ENCODE measurements around the gene KITLG. TPM values are rescaled to one million over a fixed set of nuclear protein-coding genes. Genes with fewer than 3 reads are reported as not detected.

The KITLG gene
- polyA plus RNA-seq, 1 donor, result 17.2 TPM

DNA sequence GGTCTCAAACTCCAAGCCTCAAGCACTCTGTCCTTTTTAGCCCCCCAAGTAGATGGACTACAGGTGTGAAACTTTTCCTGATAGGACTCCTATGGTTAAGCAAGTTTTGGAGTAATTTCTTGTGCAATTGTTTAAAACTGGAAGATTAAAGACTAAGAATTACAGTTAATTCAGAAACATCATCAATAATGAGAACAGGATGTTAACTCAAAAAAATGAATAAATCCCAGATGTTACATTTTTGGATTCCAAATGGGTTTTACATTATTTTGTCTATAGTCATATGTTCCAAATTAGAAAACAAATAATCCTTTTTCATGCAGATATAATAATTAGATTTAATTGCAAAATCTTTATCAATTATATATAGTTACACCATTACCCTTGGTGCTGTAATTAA is 24.4 kb upstream of the KITLG start:
- no peak for DNase-seq
- H3K9me3 ChIP-seq (ENCODE audit: control insufficient read depth, low read depth, low read length), result no peaks in the 10 kb centered on the region
- H3K27ac ChIP-seq (ENCODE audit: low read length), result no peak overlapping the region
- no peaks in the 10 kb centered on the region for H3K36me3 ChIP-seq (ENCODE audit: control insufficient read depth, insufficient read depth, low read length)
- H3K4me3 ChIP-seq (ENCODE audit: low read length), result no peak overlapping the region
- no peaks in the 10 kb centered on the region for H3K27me3 ChIP-seq (ENCODE audit: control insufficient read depth, insufficient read depth, low read length)
- H3K4me1 ChIP-seq (ENCODE audit: control insufficient read depth, insufficient read depth, low read length), result no peaks in the 10 kb centered on the region

DNA sequence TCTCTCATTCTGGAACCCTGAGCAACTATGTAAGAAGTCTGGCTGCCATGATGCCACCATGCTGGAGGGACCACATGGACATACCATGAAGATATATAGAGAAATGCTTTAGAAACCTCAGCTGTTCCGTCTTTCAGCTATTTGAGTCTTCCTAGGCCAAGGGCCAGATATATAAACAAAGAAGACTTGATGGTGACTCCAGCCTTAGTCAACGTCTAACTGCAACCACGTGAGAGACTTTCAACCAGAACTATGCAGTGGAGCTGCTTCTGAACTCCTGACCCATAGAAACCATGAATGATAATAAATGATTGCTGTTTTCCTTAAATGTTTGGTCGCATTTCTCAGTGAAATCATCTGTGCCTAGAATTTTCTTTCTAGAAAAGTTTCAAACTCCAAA is 20.0 kb upstream of the KITLG start:
- WGBS (ENCODE audit: insufficient coverage, low lambda C conversion rate), result no CpG with 5 or more reads among the region's 4 CpGs
- DNase-seq, result no peak
- Histone ChIP-seq H3K4me3 (ENCODE audit: low read length) (no peak overlapping the region), H3K36me3 (ENCODE audit: control insufficient read depth, insufficient read depth, low read length) (no peaks in the 10 kb centered on the region), H3K9me3 (ENCODE audit: control insufficient read depth, low read depth, low read length) (no peaks in the 10 kb centered on the region), H3K27me3 (ENCODE audit: control insufficient read depth, insufficient read depth, low read length) (no peaks in the 10 kb centered on the region), H3K27ac (ENCODE audit: low read length) (no peak overlapping the region), H3K4me1 (ENCODE audit: control insufficient read depth, insufficient read depth, low read length) (peaks cover 3% of the 10 kb centered on the region)

DNA sequence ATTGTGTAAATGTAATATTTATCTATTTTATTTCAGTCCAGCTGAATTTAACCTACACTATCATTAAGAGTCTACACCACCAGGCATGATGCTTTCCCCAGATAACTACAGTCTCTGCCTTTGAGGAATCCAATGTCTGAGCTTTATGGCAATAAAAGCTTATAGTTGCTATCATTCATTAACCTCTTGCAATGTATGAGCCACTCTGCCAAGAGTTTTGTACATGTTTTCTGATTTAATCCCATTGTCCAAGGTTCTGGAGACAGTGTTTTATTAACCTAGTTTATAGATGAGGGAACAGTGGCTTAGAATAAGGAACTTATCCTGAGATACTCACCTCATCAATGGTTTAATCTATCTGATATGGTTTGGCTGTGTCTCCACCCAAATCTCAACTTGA is 17.1 kb upstream of the KITLG start:
- Histone ChIP-seq H3K36me3 (ENCODE audit: control insufficient read depth, insufficient read depth, low read length) (no peaks in the 10 kb centered on the region), H3K9me3 (ENCODE audit: control insufficient read depth, low read depth, low read length) (no peaks in the 10 kb centered on the region), H3K4me1 (ENCODE audit: control insufficient read depth, insufficient read depth, low read length) (peaks cover 7% of the 10 kb centered on the region), H3K27me3 (ENCODE audit: control insufficient read depth, insufficient read depth, low read length) (no peaks in the 10 kb centered on the region), H3K27ac (ENCODE audit: low read length) (no peak overlapping the region), H3K4me3 (ENCODE audit: low read length) (no peak overlapping the region)
- DNase-seq, result peak; percentile 15 to 54

DNA sequence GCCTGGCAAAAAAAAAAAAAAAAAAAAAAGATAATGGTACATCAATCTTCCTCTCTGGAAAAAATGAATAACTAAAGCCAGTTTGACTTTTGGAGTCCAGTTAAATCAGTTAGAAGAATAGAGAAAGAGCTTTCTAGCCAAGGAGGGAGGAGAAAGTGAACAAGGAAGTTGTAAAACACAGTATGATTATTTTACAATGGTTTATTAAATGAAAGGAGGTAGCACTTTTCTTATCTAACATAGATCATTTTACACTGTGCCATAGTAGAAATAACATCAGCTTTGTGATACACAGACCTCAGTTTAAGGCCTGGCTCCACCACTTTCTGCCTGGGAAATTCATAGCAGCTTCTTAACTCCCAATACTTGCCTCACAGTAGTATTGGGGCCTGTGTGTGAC is 15.4 kb upstream of the KITLG start:
- Histone ChIP-seq H3K27ac (ENCODE audit: low read length) (no peak overlapping the region), H3K36me3 (ENCODE audit: control insufficient read depth, insufficient read depth, low read length) (no peaks in the 10 kb centered on the region), H3K4me3 (ENCODE audit: low read length) (no peak overlapping the region), H3K4me1 (ENCODE audit: control insufficient read depth, insufficient read depth, low read length) (peaks cover 7% of the 10 kb centered on the region), H3K27me3 (ENCODE audit: control insufficient read depth, insufficient read depth, low read length) (no peaks in the 10 kb centered on the region), H3K9me3 (ENCODE audit: control insufficient read depth, low read depth, low read length) (no peaks in the 10 kb centered on the region)
- DNase-seq, result peak in 1 of 2 donors; percentile 37

DNA sequence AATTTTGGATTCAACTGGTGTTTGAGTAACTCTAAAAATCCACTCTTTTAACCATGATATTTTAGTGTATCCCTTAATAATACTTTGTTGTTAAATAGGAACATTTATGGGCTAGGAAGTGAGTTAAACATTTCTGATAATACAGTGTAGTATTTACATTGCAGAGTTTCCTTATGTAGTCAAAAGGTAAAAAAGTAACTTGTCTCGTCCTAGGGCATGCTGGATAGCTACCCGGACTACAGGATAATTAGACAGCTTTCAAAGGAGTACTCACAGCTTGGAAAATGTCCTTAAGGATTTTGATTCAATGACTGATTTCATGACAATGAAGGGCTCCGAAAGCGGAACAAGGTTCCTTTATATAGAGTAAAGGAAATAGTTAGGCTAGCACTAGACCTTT is 14.5 kb upstream of the KITLG start:
- Histone ChIP-seq H3K36me3 (ENCODE audit: control insufficient read depth, insufficient read depth, low read length) (no peaks in the 10 kb centered on the region), H3K27ac (ENCODE audit: low read length) (no peak overlapping the region), H3K27me3 (ENCODE audit: control insufficient read depth, insufficient read depth, low read length) (no peaks in the 10 kb centered on the region), H3K4me3 (ENCODE audit: low read length) (no peak overlapping the region), H3K9me3 (ENCODE audit: control insufficient read depth, low read depth, low read length) (no peaks in the 10 kb centered on the region), H3K4me1 (ENCODE audit: control insufficient read depth, insufficient read depth, low read length) (peaks cover 7% of the 10 kb centered on the region)
- no peak for DNase-seq
- 0% methylated on average over 1 of the region's 4 CpGs for WGBS (ENCODE audit: insufficient coverage, low lambda C conversion rate)

DNA sequence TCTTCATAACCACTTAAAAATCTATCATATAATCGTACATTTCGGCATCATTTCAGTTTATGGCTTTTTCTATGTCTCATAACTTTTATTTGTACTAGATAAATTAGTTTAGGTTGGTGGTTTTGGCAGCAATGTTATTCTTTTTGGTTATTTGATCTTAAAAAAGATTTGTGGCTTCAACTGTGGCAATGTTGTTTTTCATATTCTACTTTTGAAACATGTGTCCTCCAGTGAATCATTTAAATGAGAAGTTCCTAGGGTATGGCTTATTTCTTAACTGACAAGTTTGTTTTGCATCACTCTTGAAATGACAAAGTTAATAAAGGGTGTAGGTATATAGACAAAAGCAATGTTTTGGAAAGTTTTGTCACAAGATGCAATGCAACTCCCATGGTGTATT is 11.1 kb upstream of the KITLG start:
- no peak for DNase-seq
- Histone ChIP-seq H3K27ac (ENCODE audit: low read length) (no peak overlapping the region), H3K36me3 (ENCODE audit: control insufficient read depth, insufficient read depth, low read length) (no peaks in the 10 kb centered on the region), H3K4me3 (ENCODE audit: low read length) (no peak overlapping the region), H3K27me3 (ENCODE audit: control insufficient read depth, insufficient read depth, low read length) (no peaks in the 10 kb centered on the region), H3K9me3 (ENCODE audit: control insufficient read depth, low read depth, low read length) (peaks cover 6% of the 10 kb centered on the region), H3K4me1 (ENCODE audit: control insufficient read depth, insufficient read depth, low read length) (peaks cover 5% of the 10 kb centered on the region)
- 83% methylated on average over 2 of the region's 2 CpGs for WGBS (ENCODE audit: insufficient coverage, low lambda C conversion rate)

DNA sequence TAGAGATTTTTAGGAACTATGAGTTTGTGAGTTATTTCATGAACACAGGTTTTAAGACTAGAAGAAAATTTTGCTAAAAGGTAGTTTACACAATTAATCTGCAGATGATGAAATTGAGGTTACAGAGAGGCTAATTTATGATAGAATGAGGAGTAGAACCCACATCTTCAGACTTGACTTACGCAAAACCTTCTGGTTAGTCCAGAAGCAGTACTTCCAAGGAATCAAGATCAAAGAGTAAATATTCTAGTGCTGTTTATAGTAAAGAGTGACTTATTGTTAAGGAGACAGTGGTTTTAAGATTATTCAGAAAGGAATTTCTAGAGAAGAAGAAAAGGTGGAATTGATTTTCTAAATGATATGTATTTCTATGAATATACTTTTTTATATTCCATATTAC is 10.6 kb upstream of the KITLG start:
- Histone ChIP-seq H3K36me3 (ENCODE audit: control insufficient read depth, insufficient read depth, low read length) (no peaks in the 10 kb centered on the region), H3K27ac (ENCODE audit: low read length) (no peak overlapping the region), H3K4me3 (ENCODE audit: low read length) (no peak overlapping the region), H3K9me3 (ENCODE audit: control insufficient read depth, low read depth, low read length) (peaks cover 6% of the 10 kb centered on the region), H3K27me3 (ENCODE audit: control insufficient read depth, insufficient read depth, low read length) (no peaks in the 10 kb centered on the region), H3K4me1 (ENCODE audit: control insufficient read depth, insufficient read depth, low read length) (peaks cover 4% of the 10 kb centered on the region)
- no peak for DNase-seq
- WGBS (ENCODE audit: insufficient coverage, low lambda C conversion rate), result 100% methylated on average over 1 of the region's 1 CpG

DNA sequence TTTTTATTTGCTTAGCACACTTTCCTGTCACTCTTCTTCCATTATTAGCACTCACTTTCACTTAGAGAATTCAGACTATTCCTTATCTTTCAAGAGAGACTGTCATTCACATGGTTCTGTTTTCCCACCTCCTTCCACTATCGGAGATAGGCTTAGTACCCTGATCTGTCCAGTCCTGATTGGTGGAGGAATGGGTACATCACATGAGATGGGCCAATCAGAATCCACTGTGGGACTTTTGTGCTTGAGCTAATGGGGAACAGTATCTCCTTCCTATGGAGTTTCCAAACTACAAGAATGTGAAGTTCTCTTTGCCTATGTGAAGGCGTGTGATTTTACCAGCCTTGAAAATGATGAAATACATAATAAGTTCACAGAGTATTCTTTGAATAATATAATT is 4.8 kb upstream of the KITLG start:
- H3K9me3 ChIP-seq (ENCODE audit: control insufficient read depth, low read depth, low read length), result peaks cover 6% of the 10 kb centered on the region
- no peaks in the 10 kb centered on the region for H3K27me3 ChIP-seq (ENCODE audit: control insufficient read depth, insufficient read depth, low read length)
- DNase-seq, result no peak
- WGBS (ENCODE audit: insufficient coverage, low lambda C conversion rate), result no CpG with 5 or more reads among the region's 2 CpGs
- no peaks in the 10 kb centered on the region for H3K4me1 ChIP-seq (ENCODE audit: control insufficient read depth, insufficient read depth, low read length)
- H3K4me3 ChIP-seq (ENCODE audit: low read length), result no peak overlapping the region
- H3K36me3 ChIP-seq (ENCODE audit: control insufficient read depth, insufficient read depth, low read length), result no peaks in the 10 kb centered on the region
- no peak overlapping the region for H3K27ac ChIP-seq (ENCODE audit: low read length)

DNA sequence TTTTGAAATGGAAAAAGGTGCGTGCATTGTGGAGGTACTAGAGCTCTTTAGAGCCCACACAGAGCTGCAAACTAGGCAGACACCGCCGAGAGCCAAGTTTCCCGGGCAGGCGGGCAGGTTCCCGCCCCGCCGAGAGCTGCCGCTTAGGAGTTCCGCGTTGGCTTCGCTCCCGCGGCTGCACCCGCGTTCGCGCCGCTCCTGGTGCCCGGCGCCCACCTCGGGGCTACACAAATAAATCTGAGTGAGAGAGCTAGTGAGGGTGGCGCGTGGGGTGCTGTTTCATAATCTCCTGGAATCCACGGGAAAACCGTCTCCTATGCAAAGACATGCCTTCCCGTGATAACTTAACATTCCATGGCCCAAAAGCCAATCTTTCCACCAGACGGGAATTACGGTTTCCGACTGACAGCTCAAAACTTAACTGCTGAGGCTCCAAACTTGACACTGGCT is 645 bp downstream of the KITLG start:
- H3K27ac ChIP-seq (ENCODE audit: low read length), result peak overlapping the region; percentile 58
- H3K4me1 ChIP-seq (ENCODE audit: control insufficient read depth, insufficient read depth, low read length), result no peaks in the 10 kb centered on the region
- no CpG with 5 or more reads among the region's 30 CpGs for WGBS (ENCODE audit: insufficient coverage, low lambda C conversion rate)
- no peaks in the 10 kb centered on the region for H3K27me3 ChIP-seq (ENCODE audit: control insufficient read depth, insufficient read depth, low read length)
- no peaks in the 10 kb centered on the region for H3K36me3 ChIP-seq (ENCODE audit: control insufficient read depth, insufficient read depth, low read length)
- H3K4me3 ChIP-seq (ENCODE audit: low read length), result peak overlapping the region; percentile 87
- H3K9me3 ChIP-seq (ENCODE audit: control insufficient read depth, low read depth, low read length), result no peaks in the 10 kb centered on the region
- DNase-seq, result peak in 1 of 2 donors; percentile 57

DNA sequence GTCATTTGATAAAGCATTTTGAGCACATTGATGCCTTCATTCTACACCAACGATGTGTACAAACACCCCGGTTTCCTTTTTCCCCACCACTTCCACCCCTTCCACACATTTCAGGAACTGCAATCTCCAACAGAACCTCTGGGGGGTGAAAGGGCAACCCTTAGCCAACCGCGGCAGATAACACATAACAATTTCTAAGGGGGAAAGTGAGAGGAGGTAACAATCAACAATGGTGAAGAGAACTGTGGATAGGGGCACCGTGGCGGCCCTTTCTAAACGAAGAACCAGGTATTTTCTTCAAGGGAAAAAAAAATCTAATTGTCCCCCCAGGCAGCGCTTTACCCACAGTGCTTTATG is 1.1 kb downstream of the KITLG start:
- H3K4me3 ChIP-seq (ENCODE audit: low read length), result peak overlapping the region; percentile 87
- DNase-seq, result no peak
- H3K27me3 ChIP-seq (ENCODE audit: control insufficient read depth, insufficient read depth, low read length), result no peaks in the 10 kb centered on the region
- peak overlapping the region; percentile 58 for H3K27ac ChIP-seq (ENCODE audit: low read length)
- 0% methylated on average over 2 of the region's 8 CpGs for WGBS (ENCODE audit: insufficient coverage, low lambda C conversion rate)
- H3K9me3 ChIP-seq (ENCODE audit: control insufficient read depth, low read depth, low read length), result no peaks in the 10 kb centered on the region
- no peaks in the 10 kb centered on the region for H3K36me3 ChIP-seq (ENCODE audit: control insufficient read depth, insufficient read depth, low read length)
- peaks cover 2% of the 10 kb centered on the region for H3K4me1 ChIP-seq (ENCODE audit: control insufficient read depth, insufficient read depth, low read length)

DNA sequence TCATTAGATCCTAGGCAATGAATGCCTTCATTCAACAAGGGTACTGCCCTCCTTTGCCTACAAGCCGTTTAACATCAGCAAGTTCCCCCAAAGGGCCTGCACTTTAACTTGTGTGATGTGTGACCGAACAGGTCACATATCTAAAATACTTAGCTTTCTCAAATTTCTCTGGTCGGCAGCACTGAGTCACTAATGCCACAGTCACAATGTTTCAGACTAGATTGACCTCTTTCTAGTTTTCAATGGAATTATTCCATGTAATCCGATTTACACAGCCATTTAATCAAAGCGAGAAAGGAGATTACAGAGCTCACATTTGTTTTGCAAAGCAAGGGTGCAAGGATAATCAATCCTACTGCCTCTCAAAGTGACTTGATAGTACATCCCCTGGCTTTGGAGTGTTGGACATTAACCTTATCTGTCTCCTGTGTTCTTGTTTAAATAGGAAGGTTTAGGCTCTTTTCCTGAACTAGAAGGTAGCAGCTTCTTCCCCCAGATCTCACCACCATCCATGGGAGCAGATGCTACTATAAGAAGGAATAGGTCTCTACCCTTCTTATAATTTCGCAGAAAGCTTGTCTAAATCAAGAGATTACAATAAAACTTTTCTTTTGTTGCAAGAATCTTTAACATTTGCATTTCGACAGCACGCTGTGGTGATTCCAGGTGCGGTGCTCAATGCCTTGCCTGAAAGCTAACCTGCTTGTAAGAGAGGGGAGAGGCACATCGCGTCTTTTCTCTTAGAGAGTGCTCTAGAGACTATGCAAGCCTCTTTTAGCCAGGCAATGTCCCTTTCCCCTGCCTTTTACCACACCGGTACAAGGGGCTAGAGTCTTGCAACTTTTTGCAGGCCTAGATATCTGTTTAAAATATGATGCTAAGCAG is 1.8 kb downstream of the KITLG start:
- no peaks in the 10 kb centered on the region for H3K9me3 ChIP-seq (ENCODE audit: control insufficient read depth, low read depth, low read length)
- 23% methylated on average over 4 of the region's 12 CpGs for WGBS (ENCODE audit: insufficient coverage, low lambda C conversion rate)
- H3K36me3 ChIP-seq (ENCODE audit: control insufficient read depth, insufficient read depth, low read length), result no peaks in the 10 kb centered on the region
- peak overlapping the region; percentile 58 for H3K27ac ChIP-seq (ENCODE audit: low read length)
- peak in 1 of 2 donors; percentile 55 for DNase-seq
- H3K4me3 ChIP-seq (ENCODE audit: low read length), result peak overlapping the region; percentile 87
- no peaks in the 10 kb centered on the region for H3K27me3 ChIP-seq (ENCODE audit: control insufficient read depth, insufficient read depth, low read length)
- H3K4me1 ChIP-seq (ENCODE audit: control insufficient read depth, insufficient read depth, low read length), result peaks cover 3% of the 10 kb centered on the region
